Right lobe of liver (tissue), 6 donors: Measurements from ENCODE around the gene ZCCHC7. TPM values are rescaled to one million over a fixed set of nuclear protein-coding genes. Genes with fewer than 3 reads are reported as not detected.
"Not testable (repeated sequence)": the region's sequence is repeated elsewhere in the genome, so short reads cannot be mapped to it uniquely, and the experiment has no call there.

Source experiments
- ATAC-seq, 4 donors: fragments of 200-7000 bp; cut with Tn5 transposase; one replicate each; pipeline ENCODE4 v1.9.1; 2020; ENCODE audit warnings: mild to moderate bottlenecking in 4 of 4, moderate library complexity in 4 of 4
- DNase-seq, 3 donors: peaks; one replicate each; pipeline ENCODE4 v3.0.0-alpha.2; 2020
- H3K27ac ChIP-seq, 3 donors: fragments of 200-600 bp; one replicate each; pipeline ENCODE4 v1.8.0; 2022
- H3K27me3 ChIP-seq, 2 donors: fragments of 200-600 bp; one replicate each; pipeline ENCODE4 v1.8.0; 2022
- H3K36me3 ChIP-seq, 4 donors: fragments of 200-600 bp; sonication (generic) in 1 of 4; one replicate each; pipeline versions ENCODE4 v1.5.1 to v1.8.0; 2017 to 2022; ENCODE audit warnings: control low read depth in 1 of 4
- H3K4me1 ChIP-seq, 4 donors: fragments of 200-600 bp; sonication (generic) in 1 of 4; one replicate each; pipeline versions ENCODE4 v1.5.1 to v1.8.0; 2017 to 2022; ENCODE audit warnings: control low read depth in 1 of 4
- H3K4me3 ChIP-seq, 3 donors: fragments of 200-600 bp; one replicate each; pipeline ENCODE4 v1.8.0; 2022
- H3K9me3 ChIP-seq, 4 donors: fragments of 200-600 bp; sonication (generic) in 1 of 4; one replicate each; pipeline versions ENCODE4 v1.5.1 to v1.8.0; 2017 to 2022; ENCODE audit warnings: control low read depth in 1 of 4
- CTCF ChIP-seq, 4 donors: fragments of 200-600 bp in 3 of 4; fragments of 450-650 bp in 1 of 4; IDR thresholded peaks; one replicate each; pipeline versions ENCODE4 v1.5.1 to v1.8.0; 2016 to 2022; ENCODE audit warnings: antibody characterized with exemption in 4 of 4, mild to moderate bottlenecking in 2 of 4
- POLR2A ChIP-seq: fragments of 450-650 bp; IDR thresholded peaks from one replicate; pipeline ENCODE4 v1.6.1; 2017; ENCODE audit warnings: antibody characterized with exemption, mild to moderate bottlenecking
- WGBS: methylation state at CpG from one replicate; pipeline ENCODE4 v1.1.6; 2018; ENCODE audit warnings: low coverage, low lambda C conversion rate; ENCODE audit not compliant: insufficient coverage; ENCODE audit errors: missing lambda C conversion rate; 5-methylcytosine and 5-hydroxymethylcytosine counted together
- intact Hi-C, 2 donors: fragments of 100-400 bp; cut with DNase I; formaldehyde crosslinking; loops; one replicate each; pipeline versions ENCODE4 v1.11.2 to v1.14.1; 2022
- long read RNA-seq: library from polyadenylated mRNA; unstranded; transcript quantifications from one replicate; pipeline ENCODE4 v2.0.0, GENCODE V29; 2019
- total RNA-seq, 6 experiments: library from RNA; depleted of rRNA in 2 of 6; stranded (reverse); fragments of >200 nt in 2 of 6; fragmentation: NEBNext Ultra II Directional in 3 of 6; extraction: Animal tissue kit (Norgen Biotek cat#: 25700) in 3 of 6; gene quantifications; one replicate each; pipeline versions ENCODE4 v1.1.0 to v1.2.4, GENCODE V29; 2016 to 2023
- donor health status: DM: no; HTN: yes; CAD: no.
- donor health status: DM: no; HTN: no; CAD: no.
- donor health status: DM: no; HTN: no; CAD: no.
- donor health status: DM: no; HTN: yes; CAD: no.
- donor health status: DM: no; HTN: yes; CAD: no.

ZCCHC7 gene
- total RNA-seq: 10 to 100 TPM in 1 of 6 experiments, 1 to 10 TPM in 5; 5.9 to 10.0 (median 7.2) TPM
- long read RNA-seq, partial matches to known transcripts: 1 of 2 reads
- long read RNA-seq, other reads (novel, unspliced or antisense): 1 of 2 reads

GRCh38 chr9:37119907-37120842 is at the start of gene ZCCHC7:
TSS of gene ZCCHC7 (plus strand) at chr9:37120574.
- H3K4me3 ChIP-seq: peak within 1 kb of the TSS; percentile 81 to 96 (median 95)
- no peaks in the 10 kb centered on the region for H3K27me3 ChIP-seq
- WGBS: 10% methylated on average over 30 of the region's 82 CpGs
- intact Hi-C loops: no loop called here
- peaks cover 0 to 10% (median 0%) of the 10 kb centered on the region in 4 donors for H3K4me1 ChIP-seq
- H3K27ac ChIP-seq: peak within 1 kb of the TSS; percentile 67 to 94 (median 77)
- H3K9me3 ChIP-seq: no peaks in the 10 kb centered on the region
- peak; percentile 98 to 99 (median 98) for ATAC-seq
- no peaks in the 10 kb centered on the region for H3K36me3 ChIP-seq
- DNase-seq: peak; percentile 96 to 97 (median 97)
- TF ChIP-seq CTCF (IDR thresholded peaks at IDR 0.05) (no peak), POLR2A (peak; percentile 89)

GRCh38 chr9:37074790-37075189 is 45.6 kb upstream of the ZCCHC7 start:
- H3K27me3 ChIP-seq, H3K27ac ChIP-seq, H3K36me3 ChIP-seq, ATAC-seq, H3K4me1 ChIP-seq, intact Hi-C loops, DNase-seq, H3K9me3 ChIP-seq, H3K4me3 ChIP-seq: not testable (repeated sequence)
- WGBS: 82% methylated on average over 4 of the region's 4 CpGs

- DNase-seq: peak; percentile 94 to 95 (median 95)
- TF ChIP-seq CTCF (IDR thresholded peaks at IDR 0.05) (no peak), POLR2A (peak; percentile 76)
- H3K27ac ChIP-seq: peak overlapping the region; percentile 55 to 80 (median 71)
- H3K4me1 ChIP-seq: peaks cover 0 to 24% (median 5%) of the 10 kb centered on the region in 4 donors
- no peaks in the 10 kb centered on the region for H3K27me3 ChIP-seq
- peak overlapping the region; percentile 87 to 90 (median 90) for H3K4me3 ChIP-seq
- H3K36me3 ChIP-seq: no peaks in the 10 kb centered on the region
- intact Hi-C loops: no loop called here
- no peaks in the 10 kb centered on the region for H3K9me3 ChIP-seq
- peak; percentile 96 to 98 (median 97) for ATAC-seq
- WGBS: under 1% methylated on average over 29 of the region's 63 CpGs
These were observed 40.8 kb upstream of the ZCCHC7 start for GRCh38 chr9:37079370-37080164.

- peak in 2 of 3 donors; percentile 57 to 64 for DNase-seq
- intact Hi-C loops: not testable (repeated sequence)
These were observed 40.2 kb upstream of the ZCCHC7 start for GRCh38 chr9:37080165-37080628.

GRCh38 chr9:37081507-37081906 is 38.9 kb upstream of the ZCCHC7 start:
- H3K27me3 ChIP-seq, ATAC-seq, H3K36me3 ChIP-seq, DNase-seq, H3K4me3 ChIP-seq, H3K9me3 ChIP-seq, H3K27ac ChIP-seq, intact Hi-C loops: not testable (repeated sequence)
- 91% methylated on average over 19 of the region's 20 CpGs for WGBS
- H3K4me1 ChIP-seq: peaks cover 0 to 26% (median 6%) of the 10 kb centered on the region in 4 donors

More at GRCh38 chr9:37080165-37080628, 40.2 kb upstream of the ZCCHC7 start:
- H3K9me3 ChIP-seq, H3K27me3 ChIP-seq, H3K36me3 ChIP-seq: not testable (repeated sequence)
- ATAC-seq: peak; percentile 37 to 47 (median 46)
- peak overlapping the region; percentile 87 to 90 (median 90) for H3K4me3 ChIP-seq
- 0% methylated on average over 7 of the region's 32 CpGs for WGBS
- H3K27ac ChIP-seq: peak overlapping the region; percentile 55 to 80 (median 71)
- peaks cover 0 to 26% (median 6%) of the 10 kb centered on the region in 4 donors for H3K4me1 ChIP-seq
